HepG2 (cell line): ENCODE data around the gene KRTAP5-2. TPM values are rescaled to one million over a fixed set of nuclear protein-coding genes. Genes with fewer than 3 reads are reported as not detected.
A peak's percentile ranks its signal among the peaks of the same experiment; 100 is the strongest.

Experiments
- AGO2 ChIP-seq: fragments of 200-400 bp; formaldehyde crosslinking; optimal IDR thresholded peaks from 2 replicates; pipeline ENCODE3; 2017; ENCODE audit warnings: mild to moderate bottlenecking, low read depth, low read length, moderate library complexity
- BORCS8-MEF2B ChIP-seq: sonication (generic); formaldehyde crosslinking; IDR thresholded peaks from 2 replicates; pipeline ENCODE4 v1.8.0; 2022; ENCODE audit warnings: mild to moderate bottlenecking, missing genetic modification reagents
- CEBPG ChIP-seq: IDR thresholded peaks from 2 replicates; pipeline ENCODE4 v1.6.1; 2016
- HNRNPK ChIP-seq: fragments of 200-400 bp; formaldehyde crosslinking; IDR thresholded peaks from 2 replicates; pipeline ENCODE4 v1.6.1; 2018; ENCODE audit warnings: low read length, low read depth, moderate library complexity, mild to moderate bottlenecking; ENCODE audit not compliant: poor library complexity, severe bottlenecking
- HNRNPL ChIP-seq: fragments of 200-400 bp; formaldehyde crosslinking; IDR thresholded peaks from 2 replicates; pipeline ENCODE4 v1.6.1; 2017; ENCODE audit warnings: mild to moderate bottlenecking, low read depth, low read length
- THYN1 ChIP-seq: sonication (generic); formaldehyde crosslinking; IDR thresholded peaks from 2 replicates; pipeline ENCODE4 v1.8.1; 2023; ENCODE audit warnings: low read depth, mild to moderate bottlenecking, moderate library complexity, missing genetic modification reagents, borderline replicate concordance
- ZBTB42 ChIP-seq: sonication (generic); formaldehyde crosslinking; IDR thresholded peaks from 2 replicates; pipeline ENCODE4 v1.5.0; 2020; ENCODE audit warnings: mild to moderate bottlenecking, missing genetic modification reagents
- ZFY ChIP-seq: sonication (generic); formaldehyde crosslinking; IDR thresholded peaks from 2 replicates; pipeline ENCODE4 v1.4.0; 2020; ENCODE audit warnings: missing genetic modification reagents
- ZNF337 ChIP-seq: sonication (generic); formaldehyde crosslinking; IDR thresholded peaks from 2 replicates; pipeline ENCODE4 v1.5.1; 2020; ENCODE audit warnings: missing genetic modification reagents, low read depth, mild to moderate bottlenecking, borderline replicate concordance
- ZNF790 ChIP-seq: sonication (generic); formaldehyde crosslinking; IDR thresholded peaks from 2 replicates; pipeline ENCODE4 v1.8.0; 2022; ENCODE audit warnings: missing genetic modification reagents, mild to moderate bottlenecking, borderline replicate concordance
- ZSCAN31 ChIP-seq: sonication (generic); formaldehyde crosslinking; IDR thresholded peaks from 2 replicates; pipeline ENCODE4 v1.5.0; 2020; ENCODE audit warnings: low read depth, mild to moderate bottlenecking, missing genetic modification reagents
- polyA plus RNA-seq, 8 experiments: library from polyadenylated mRNA; depleted of rRNA in 3 of 8; stranded (reverse) in 7 of 8; unstranded in 1 of 8; fragments of >200 nt; fragmentation: Illumina TruSeq in 4 of 8; extraction: Trizol in 4 of 8; gene quantifications; 2 replicates each; pipeline versions ENCODE4 v1.2.1 to v1.2.3, GENCODE V29; 2011 to 2016; ENCODE audit warnings: low read depth in 4 of 8, missing spikeins in 1 of 8, mixed read lengths in 1 of 8; ENCODE audit not compliant: insufficient read depth in 1 of 8
- total RNA-seq, 5 experiments: library from RNA; depleted of rRNA; stranded (reverse); fragments of >200 nt; fragmentation: Illumina TruSeq; extraction: Trizol; gene quantifications; 2 replicates each; pipeline ENCODE4 v1.2.3, GENCODE V29; 2016; ENCODE audit warnings: low read depth in 1 of 5
- TF ChIP-seq, protein P1 (sequence below): sonication (generic); formaldehyde crosslinking; IDR thresholded peaks from 2 replicates; pipeline ENCODE4 v1.4.0; 2020; ENCODE audit warnings: missing genetic modification reagents, borderline replicate concordance
- TF ChIP-seq, protein P2 (sequence below): sonication (generic); formaldehyde crosslinking; IDR thresholded peaks from 2 replicates; pipeline ENCODE4 v1.5.1; 2020; ENCODE audit warnings: mild to moderate bottlenecking, missing genetic modification reagents, moderate library complexity
- TF ChIP-seq, protein P3 (sequence below): IDR thresholded peaks from 2 replicates; pipeline ENCODE4 v1.6.1; 2016
- TF ChIP-seq, protein P4 (sequence below): sonication (generic); formaldehyde crosslinking; IDR thresholded peaks from 2 replicates; pipeline ENCODE4 v1.5.0; 2020; ENCODE audit warnings: mild to moderate bottlenecking, missing genetic modification reagents, borderline replicate concordance

The KRTAP5-2 gene
- total and polyA plus RNA-seq, 2 of the 13 experiments (the other 11 are each of a cell fraction or from before 2014, with no cell fraction given) = not detected

DNA sequence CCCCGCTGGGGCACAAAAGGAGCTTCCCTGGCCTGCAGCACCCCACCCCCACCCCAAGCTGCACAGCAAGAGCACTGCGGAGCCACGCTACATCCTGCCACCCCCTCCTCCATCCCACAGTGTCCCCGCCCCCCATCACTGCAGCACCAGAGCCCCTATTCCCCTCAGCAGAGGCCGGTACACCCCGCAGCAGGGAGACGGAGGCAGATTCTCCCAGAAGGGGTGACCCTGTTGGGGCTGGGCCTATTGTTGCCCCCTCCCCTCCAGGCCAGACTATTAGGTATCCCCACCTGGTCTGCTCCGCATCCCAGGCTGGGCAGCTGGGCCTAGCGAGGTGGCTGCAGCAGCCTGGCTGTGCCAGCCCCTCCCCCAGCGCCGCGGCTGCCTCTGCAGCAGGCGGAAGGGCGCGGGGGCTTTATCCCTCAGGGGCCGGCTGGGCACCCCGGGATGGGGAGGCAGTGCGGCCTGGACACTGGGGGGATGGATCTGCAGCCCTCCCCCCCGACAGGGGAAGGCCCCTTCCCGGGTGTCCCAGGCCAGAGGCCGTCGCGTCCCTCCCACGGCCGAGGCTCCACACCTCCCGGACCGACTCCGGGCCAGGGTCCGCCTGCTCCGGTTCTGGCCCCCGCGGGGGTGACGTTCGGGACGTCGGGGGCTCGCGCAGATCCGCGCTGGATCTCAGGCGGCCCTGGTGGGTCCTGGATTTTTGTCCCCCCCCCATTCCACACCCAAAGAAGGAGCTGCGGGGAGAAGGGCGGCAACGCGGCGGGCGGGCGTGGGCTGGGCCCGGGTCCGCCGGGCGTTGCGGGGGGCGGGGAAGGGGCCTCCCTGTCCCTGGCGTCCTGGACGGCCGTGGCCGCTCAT, 27.0 kb downstream of the KRTAP5-2 start (continued):
- no peak for TF ChIP-seq ZSCAN31 (CRISPR knock-in tag)
- TF ChIP-seq, protein P1, sequence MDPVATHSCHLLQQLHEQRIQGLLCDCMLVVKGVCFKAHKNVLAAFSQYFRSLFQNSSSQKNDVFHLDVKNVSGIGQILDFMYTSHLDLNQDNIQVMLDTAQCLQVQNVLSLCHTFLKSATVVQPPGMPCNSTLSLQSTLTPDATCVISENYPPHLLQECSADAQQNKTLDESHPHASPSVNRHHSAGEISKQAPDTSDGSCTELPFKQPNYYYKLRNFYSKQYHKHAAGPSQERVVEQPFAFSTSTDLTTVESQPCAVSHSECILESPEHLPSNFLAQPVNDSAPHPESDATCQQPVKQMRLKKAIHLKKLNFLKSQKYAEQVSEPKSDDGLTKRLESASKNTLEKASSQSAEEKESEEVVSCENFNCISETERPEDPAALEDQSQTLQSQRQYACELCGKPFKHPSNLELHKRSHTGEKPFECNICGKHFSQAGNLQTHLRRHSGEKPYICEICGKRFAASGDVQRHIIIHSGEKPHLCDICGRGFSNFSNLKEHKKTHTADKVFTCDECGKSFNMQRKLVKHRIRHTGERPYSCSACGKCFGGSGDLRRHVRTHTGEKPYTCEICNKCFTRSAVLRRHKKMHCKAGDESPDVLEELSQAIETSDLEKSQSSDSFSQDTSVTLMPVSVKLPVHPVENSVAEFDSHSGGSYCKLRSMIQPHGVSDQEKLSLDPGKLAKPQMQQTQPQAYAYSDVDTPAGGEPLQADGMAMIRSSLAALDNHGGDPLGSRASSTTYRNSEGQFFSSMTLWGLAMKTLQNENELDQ (CRISPR knock-in tag) = no peak
- 0 out of 2 replicates have a peak, but pooled peaks have one; percentile 57 for TF ChIP-seq ZBTB42
- TF ChIP-seq, protein P2, sequence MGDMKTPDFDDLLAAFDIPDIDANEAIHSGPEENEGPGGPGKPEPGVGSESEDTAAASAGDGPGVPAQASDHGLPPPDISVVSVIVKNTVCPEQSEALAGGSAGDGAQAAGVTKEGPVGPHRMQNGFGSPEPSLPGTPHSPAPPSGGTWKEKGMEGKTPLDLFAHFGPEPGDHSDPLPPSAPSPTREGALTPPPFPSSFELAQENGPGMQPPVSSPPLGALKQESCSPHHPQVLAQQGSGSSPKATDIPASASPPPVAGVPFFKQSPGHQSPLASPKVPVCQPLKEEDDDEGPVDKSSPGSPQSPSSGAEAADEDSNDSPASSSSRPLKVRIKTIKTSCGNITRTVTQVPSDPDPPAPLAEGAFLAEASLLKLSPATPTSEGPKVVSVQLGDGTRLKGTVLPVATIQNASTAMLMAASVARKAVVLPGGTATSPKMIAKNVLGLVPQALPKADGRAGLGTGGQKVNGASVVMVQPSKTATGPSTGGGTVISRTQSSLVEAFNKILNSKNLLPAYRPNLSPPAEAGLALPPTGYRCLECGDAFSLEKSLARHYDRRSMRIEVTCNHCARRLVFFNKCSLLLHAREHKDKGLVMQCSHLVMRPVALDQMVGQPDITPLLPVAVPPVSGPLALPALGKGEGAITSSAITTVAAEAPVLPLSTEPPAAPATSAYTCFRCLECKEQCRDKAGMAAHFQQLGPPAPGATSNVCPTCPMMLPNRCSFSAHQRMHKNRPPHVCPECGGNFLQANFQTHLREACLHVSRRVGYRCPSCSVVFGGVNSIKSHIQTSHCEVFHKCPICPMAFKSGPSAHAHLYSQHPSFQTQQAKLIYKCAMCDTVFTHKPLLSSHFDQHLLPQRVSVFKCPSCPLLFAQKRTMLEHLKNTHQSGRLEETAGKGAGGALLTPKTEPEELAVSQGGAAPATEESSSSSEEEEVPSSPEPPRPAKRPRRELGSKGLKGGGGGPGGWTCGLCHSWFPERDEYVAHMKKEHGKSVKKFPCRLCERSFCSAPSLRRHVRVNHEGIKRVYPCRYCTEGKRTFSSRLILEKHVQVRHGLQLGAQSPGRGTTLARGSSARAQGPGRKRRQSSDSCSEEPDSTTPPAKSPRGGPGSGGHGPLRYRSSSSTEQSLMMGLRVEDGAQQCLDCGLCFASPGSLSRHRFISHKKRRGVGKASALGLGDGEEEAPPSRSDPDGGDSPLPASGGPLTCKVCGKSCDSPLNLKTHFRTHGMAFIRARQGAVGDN (CRISPR knock-in tag) = peak; percentile 54
- no peak for TF ChIP-seq BORCS8-MEF2B
- TF ChIP-seq, protein P3, sequence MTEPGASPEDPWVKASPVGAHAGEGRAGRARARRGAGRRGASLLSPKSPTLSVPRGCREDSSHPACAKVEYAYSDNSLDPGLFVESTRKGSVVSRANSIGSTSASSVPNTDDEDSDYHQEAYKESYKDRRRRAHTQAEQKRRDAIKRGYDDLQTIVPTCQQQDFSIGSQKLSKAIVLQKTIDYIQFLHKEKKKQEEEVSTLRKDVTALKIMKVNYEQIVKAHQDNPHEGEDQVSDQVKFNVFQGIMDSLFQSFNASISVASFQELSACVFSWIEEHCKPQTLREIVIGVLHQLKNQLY = no peak
- TF ChIP-seq ZNF337 = no peak
- 0 out of 2 replicates have a peak, but pooled peaks have one; percentile 34 for TF ChIP-seq HNRNPL
- no peak for TF ChIP-seq ZNF790 (CRISPR knock-in tag)
- 0 out of 2 replicates have a peak, but pooled peaks have one; percentile 18 for TF ChIP-seq ZFY
- no peak for TF ChIP-seq CEBPG
- peak; percentile 32 for TF ChIP-seq AGO2
- peak; percentile 41 for TF ChIP-seq HNRNPK
- no peak for TF ChIP-seq THYN1 (CRISPR knock-in tag)
- TF ChIP-seq, protein P4, sequence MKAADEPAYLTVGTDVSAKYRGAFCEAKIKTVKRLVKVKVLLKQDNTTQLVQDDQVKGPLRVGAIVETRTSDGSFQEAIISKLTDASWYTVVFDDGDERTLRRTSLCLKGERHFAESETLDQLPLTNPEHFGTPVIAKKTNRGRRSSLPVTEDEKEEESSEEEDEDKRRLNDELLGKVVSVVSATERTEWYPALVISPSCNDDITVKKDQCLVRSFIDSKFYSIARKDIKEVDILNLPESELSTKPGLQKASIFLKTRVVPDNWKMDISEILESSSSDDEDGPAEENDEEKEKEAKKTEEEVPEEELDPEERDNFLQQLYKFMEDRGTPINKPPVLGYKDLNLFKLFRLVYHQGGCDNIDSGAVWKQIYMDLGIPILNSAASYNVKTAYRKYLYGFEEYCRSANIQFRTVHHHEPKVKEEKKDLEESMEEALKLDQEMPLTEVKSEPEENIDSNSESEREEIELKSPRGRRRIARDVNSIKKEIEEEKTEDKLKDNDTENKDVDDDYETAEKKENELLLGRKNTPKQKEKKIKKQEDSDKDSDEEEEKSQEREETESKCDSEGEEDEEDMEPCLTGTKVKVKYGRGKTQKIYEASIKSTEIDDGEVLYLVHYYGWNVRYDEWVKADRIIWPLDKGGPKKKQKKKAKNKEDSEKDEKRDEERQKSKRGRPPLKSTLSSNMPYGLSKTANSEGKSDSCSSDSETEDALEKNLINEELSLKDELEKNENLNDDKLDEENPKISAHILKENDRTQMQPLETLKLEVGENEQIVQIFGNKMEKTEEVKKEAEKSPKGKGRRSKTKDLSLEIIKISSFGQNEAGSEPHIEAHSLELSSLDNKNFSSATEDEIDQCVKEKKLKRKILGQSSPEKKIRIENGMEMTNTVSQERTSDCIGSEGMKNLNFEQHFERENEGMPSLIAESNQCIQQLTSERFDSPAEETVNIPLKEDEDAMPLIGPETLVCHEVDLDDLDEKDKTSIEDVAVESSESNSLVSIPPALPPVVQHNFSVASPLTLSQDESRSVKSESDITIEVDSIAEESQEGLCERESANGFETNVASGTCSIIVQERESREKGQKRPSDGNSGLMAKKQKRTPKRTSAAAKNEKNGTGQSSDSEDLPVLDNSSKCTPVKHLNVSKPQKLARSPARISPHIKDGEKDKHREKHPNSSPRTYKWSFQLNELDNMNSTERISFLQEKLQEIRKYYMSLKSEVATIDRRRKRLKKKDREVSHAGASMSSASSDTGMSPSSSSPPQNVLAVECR (CRISPR knock-in tag) = 0 out of 2 replicates have a peak, but pooled peaks have one; percentile 32
